Cardiac septum (tissue), 1 donor: Measurements from ENCODE around the gene CEP78. TPM values are rescaled to one million over a fixed set of nuclear protein-coding genes. Genes with fewer than 3 reads are reported as not detected.
"Not testable (repeated sequence)": the region's sequence is repeated elsewhere in the genome, so short reads cannot be mapped to it uniquely, and the experiment has no call there.

Source experiments
- DNase-seq: peaks from one replicate; pipeline ENCODE4 v3.0.0-alpha.2; 2020; ENCODE audit warnings: low spot score
- intact Hi-C: fragments of 100-400 bp; cut with DNase I; formaldehyde crosslinking; loops from one replicate; pipeline ENCODE4 v1.14.0; 2022
- total RNA-seq: library from RNA; stranded (reverse); fragmentation: NEBNext Ultra II Directional; extraction: Animal tissue kit (Norgen Biotek cat#: 25700); gene quantifications from one replicate; pipeline ENCODE4 v1.2.1, GENCODE V29; 2021
- donor health status: DM: no; HTN: no; CAD: no.

The CEP78 gene
- total RNA-seq, 1 donor from 2014 or later: 4.0 TPM

DNA sequence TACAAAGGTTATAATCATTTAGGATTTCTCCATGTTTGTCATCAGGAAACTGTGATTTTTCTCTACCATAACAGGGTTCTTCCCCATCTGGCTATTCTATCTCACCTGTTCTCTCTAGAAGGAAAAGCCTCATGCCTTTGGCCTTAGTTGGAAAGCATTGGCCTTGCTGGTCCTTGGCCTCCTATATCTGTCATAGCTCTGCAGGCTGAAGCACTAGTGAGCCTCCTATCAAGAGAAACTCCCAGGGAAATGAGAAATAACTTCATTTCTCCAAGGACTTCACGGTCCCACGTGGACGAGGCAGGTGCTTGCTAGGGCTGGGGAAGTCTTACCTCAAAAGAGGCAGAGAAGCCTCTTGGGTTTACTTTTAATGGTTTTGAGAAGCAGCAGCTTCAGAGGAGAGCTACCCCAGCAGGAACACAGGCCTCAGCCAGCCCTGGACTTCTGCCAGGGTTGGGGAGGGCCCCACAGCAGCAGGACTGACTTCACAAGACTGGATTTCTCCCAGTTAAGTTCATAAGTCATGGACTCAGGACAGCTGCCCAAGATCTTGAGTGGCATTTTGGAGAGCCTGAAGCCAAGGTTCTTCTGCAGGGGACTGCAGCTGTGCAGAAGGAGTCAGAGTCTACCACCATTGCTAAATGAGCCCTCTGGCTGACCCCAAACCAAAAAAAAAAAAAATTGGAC lies 45.2 kb downstream of the CEP78 start:
- peak; percentile 76 for DNase-seq
- intact Hi-C loops: no loop called here

- DNase-seq, intact Hi-C loops: not testable (repeated sequence)
Measured at GRCh38 chr9:78284181-78284580, 48.3 kb downstream of the CEP78 start.

- DNase-seq: no peak
Measured at GRCh38 chr9:78286125-78286524, 50.2 kb downstream of the CEP78 start.

DNA sequence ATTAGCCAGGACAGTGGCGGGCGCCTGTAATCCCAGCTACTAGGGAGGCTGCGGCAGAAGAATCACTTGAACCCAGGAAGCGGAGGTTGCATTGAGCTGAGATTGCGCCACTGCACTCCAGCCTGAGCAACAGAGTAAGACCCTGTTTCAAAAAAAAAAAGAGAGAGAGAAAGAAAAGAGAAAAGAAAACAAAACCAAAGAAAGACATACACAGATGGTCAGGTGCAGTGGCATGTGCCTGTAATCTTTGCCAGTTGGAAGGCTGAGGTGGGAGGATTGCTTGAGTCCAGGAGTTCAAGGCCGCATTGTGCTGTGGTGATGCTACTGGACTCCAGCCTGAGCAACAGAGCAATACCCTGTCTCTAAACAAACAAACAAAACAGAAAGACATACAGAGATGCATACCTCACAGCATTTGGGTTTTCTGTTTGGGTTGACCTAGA lies 51.1 kb downstream of the CEP78 start:
- no peak for DNase-seq
- intact Hi-C loops: no loop called here

More at GRCh38 chr9:78286125-78286524, 50.2 kb downstream of the CEP78 start:
- intact Hi-C loops: no loop called here

DNA sequence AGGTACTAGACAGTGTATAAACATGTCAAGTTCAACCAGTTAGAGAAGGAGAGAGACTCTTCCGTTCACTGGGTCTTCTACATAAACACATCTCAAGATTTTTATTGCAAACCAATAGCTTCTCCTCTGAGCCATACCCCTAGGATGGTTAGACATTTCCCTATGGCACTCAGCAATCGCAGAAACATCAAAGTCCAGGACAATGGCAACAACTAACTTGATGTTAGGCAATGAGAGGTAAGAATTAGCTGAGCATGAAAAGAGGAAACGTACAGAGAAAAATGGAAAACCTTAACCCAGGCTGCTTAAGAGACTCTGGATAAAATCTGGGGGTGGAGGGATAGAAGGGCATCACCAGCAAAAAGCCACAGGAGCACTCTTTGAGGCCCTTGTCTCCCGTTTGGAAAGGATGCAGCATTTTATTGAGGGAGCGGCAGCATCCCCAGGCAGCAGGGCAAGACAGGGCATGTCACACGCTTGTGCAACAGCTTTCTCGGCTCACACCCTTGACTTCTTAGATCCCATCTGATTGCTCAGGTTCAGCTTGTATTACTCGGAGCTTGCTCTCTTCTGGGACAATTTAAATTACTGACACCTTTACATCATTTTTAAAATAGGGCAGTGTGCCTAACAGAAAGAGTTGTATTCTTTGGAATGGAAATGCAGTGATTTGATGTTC lies 52.5 kb downstream of the CEP78 start:
- no peak for DNase-seq
- intact Hi-C loops: no loop called here

DNA sequence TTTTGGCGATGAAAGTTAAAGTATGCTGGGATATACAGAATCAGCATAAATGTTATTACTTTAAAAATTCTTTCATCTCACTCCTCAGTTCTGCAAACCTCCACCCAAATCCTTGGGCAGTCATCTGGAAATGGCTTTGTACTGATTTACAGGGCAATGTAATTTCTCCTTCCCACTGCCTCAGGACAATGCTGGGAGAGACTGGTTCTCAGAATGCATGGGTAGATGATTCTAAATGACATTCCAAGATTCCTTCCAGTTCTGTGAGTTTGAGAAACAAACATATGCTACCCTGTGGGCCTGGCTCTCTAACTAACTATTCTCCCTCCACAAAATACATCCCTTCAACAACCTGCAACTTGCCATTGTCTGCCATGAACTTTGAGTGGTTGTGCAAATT lies 53.6 kb downstream of the CEP78 start:
- intact Hi-C loops: no loop called here
- DNase-seq: no peak

- intact Hi-C loops: no loop called here
- no peak for DNase-seq
Measured at GRCh38 chr9:78291240-78291925, 55.5 kb downstream of the CEP78 start.

GRCh38 chr9:78292026-78292425 lies 56.2 kb downstream of the CEP78 start:
- no peak for DNase-seq
- intact Hi-C loops: no loop called here

DNA sequence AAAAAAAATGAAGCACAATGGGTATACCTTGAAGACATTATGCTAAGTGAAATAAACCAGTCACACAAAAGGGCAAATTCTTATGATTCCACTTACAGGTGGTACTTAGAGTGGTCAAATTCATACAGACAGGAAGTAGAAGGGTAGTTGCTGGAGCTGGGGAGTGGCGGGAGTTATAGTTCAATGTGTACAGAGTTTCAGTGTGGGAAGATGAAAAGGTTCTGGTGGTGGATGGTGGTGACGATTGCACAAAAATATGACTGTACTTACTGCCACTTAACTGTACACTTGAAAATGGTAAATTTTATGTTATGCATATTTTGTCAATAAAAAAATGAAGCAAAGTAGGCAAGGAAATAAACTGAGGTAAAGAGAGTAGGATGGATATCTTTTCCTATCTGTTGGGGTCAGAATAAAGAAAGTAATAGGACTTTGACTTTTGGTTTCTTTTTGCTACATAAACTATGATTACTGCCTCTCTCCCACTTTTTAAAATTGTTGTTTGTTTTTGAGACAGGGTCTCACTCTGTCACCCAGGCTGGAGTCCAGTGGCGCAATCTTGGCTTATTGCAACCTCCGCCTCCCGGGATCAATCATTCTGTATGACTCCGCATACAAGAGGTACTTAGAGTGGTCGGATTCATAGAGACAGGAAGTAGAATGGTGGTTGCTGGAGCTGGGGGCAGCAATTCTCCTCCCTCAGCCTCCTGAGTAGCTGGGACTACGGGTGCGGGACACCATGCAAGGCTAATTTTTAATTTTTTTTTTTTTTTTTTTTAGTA lies 57.0 kb downstream of the CEP78 start:
- intact Hi-C loops: no loop called here
- no peak for DNase-seq

GRCh38 chr9:78294290-78295176 lies 58.7 kb downstream of the CEP78 start:
- intact Hi-C loops: no loop called here
- no peak for DNase-seq

- intact Hi-C loops: no loop called here
- DNase-seq: no peak
Measured at GRCh38 chr9:78295177-78295575, 59.3 kb downstream of the CEP78 start.

DNA sequence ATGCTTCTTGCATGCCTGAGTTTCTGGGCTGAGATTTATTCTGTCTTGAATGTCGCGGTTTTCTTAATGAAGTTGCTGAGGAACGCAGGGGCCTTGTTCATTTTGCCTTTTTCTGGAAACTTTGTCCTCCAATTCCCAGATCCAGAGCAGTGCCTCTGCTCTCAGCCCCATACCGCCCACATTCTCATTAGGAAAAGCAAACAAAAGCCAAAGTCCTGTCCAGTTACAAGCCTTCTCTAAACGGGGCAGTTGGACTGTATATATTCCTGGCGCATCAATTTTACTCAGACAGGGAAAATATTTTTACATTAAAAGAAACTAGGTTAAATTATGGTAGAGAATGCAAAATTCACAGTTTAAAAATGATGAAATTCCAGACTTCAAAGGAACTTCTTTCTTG lies 59.9 kb downstream of the CEP78 start:
- no peak for DNase-seq
- intact Hi-C loops: no loop called here

DNA sequence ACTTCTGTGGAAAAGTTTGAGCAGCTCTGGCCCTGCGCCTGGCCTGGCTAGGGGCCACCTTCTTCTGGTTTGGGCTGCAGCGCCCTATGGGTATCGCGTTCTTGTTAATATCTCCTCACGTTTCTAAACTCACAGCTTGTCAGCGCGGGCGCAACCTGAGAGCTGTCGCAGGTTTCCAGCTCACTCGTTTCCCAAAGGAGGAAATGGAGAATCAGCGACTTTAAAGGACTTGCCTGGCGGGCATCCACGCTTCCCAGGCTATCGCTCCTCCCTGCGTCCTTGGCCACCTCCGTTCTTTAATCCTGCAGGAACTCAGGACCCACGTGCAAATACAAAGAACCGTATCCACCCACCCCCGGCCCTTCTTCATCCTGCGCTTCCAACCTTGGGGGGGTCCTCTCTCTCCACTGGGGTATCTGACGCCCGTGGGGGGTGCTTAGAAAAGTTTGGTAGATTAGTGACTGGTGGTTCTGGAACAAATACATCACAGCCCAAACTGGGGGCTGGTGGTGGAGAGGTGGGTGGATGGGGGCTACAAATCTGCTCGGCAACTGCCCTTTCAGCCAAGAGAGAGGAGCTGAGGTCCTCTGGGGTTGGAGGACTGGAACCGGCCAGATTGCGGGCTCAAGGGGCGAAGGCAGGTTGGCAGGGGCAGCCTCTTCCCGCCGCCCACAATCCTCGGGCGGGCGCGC lies 60.5 kb downstream of the CEP78 start:
- no peak for DNase-seq

GRCh38 chr9:78296893-78297671 lies 61.2 kb downstream of the CEP78 start, which contains the start of gene PSAT1:
Gene PSAT1 (plus strand): TSS chr9:78297125. CDS start chr9:78297211, 86 bp downstream.
- peak; percentile 89 for DNase-seq
- intact Hi-C loops: no loop called here

More for the DNA sequence above, 60.5 kb downstream of the CEP78 start:
- intact Hi-C loops: no loop called here

DNA sequence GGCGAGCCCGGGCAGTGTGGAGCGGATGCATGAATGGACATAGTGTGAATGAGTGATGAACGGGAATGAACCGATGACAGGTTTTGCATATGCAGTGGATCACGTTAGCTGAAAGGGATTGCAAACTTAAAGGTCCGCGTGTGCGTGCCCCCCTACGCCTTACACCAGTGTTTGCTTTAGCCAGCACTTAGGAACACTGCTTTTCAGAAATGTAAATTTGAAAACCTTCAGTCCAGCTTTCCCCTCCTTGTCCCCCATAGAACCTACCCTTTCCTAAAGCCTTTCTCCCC lies 61.7 kb downstream of the CEP78 start:
- DNase-seq: no peak
- intact Hi-C loops: no loop called here

- intact Hi-C loops: no loop called here
- DNase-seq: no peak
Measured at GRCh38 chr9:78298046-78298765, 62.3 kb downstream of the CEP78 start.

GRCh38 chr9:78300209-78300608 lies 64.3 kb downstream of the CEP78 start:
- no peak for DNase-seq
- intact Hi-C loops: no loop called here
